Superior temporal gyrus (tissue), 1 donor: Measurements from ENCODE around the gene DNAAF5.
"Not testable (repeated sequence)": the region's sequence is repeated elsewhere in the genome, so short reads cannot be mapped to it uniquely, and the experiment has no call there.

ENCODE experiments used
- DNase-seq: peaks from one replicate; pipeline ENCODE4 v3.0.0-alpha.2; 2016; ENCODE audit errors: extremely low spot score

Gene DNAAF5

DNA sequence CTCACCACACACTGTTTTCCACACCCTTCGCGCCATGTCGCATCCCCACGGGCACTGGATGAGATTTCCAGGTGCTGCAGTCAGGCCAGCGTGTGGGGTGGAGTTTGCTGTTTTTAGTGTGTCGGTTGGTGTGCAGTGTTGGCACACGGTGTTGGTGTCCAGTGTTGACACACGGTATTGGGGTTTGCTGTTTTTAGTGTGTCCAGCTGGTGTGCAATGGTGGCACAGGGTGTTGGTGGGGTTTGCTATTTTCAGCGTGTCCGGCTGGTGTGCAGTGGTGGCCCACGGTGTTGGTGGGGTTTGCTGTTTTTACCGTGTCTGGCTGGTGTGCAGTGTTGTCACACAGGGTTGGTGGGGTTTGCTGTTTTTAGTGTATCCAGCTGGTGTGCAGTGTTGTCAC is 20.7 kb downstream of the DNAAF5 start:
- DNase-seq = no peak

GRCh38 chr7:748446-748845 is 21.9 kb downstream of the DNAAF5 start:
- DNase-seq = no peak

GRCh38 chr7:749140-749551 is 22.6 kb downstream of the DNAAF5 start:
- peak; percentile 26 for DNase-seq

DNA sequence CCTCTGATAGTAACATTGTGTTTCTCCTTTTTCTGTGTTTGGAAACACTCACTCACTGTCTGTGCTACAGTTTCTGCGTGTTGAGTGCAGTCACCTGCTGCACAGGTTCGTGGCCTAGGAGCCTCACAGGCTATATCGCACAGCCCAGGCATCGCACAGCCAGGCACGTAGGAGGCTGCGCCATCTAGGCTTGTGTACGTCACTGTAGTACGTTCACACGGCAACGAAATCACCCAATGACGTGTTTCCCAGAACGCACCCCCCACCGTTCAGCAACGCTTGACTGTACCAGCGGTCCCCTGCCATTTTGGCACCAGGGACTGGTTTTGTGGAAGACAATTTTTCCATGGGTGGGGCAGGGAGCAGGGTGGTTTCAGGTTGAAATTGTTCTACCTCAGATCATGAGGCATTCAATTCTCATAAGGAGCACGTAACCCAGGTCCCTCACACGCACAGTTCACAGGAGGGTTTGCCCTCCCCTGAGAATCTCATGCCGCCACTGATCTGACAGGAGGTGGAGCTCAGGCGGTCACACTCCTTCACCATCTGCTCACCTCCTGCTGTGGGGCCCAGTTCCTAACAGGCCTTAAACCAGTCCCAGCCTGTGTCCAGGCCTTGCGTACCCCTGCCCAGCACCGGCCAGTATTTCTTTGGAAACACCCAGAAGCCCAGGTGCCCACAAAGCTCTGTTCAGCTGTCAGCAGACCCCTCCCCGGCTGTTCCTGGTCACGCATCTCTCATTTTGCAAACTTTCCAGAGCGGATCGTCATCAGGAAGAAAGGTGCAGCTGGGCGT is 23.8 kb downstream of the DNAAF5 start:
- no peak for DNase-seq

- DNase-seq = no peak
Measured at GRCh38 chr7:751826-752225, 25.3 kb downstream of the DNAAF5 start.

DNA sequence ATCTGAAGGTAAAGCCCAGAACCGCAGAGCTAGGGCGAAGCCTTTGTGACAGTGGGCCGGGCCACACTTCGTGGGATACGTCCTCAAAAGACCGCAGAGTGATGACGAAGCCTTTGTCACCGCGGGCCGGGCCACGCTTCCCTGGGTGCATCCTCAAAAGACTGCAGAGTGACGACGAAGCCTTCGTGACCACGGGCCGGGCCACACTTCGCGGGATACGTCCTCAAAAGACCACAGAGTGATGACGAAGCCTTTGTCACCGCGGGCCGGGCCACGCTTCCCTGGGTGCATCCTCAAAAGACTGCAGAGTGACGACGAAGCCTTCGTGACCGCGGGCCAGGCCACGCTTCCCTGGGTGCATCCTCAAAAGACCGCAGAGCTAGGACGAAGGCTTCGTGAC is 25.8 kb downstream of the DNAAF5 start:
- DNase-seq = not testable (repeated sequence)

- DNase-seq = no peak
Measured at GRCh38 chr7:753190-753589, 26.7 kb downstream of the DNAAF5 start.

GRCh38 chr7:754531-755412 is 28.3 kb downstream of the DNAAF5 start:
- no peak for DNase-seq

DNA sequence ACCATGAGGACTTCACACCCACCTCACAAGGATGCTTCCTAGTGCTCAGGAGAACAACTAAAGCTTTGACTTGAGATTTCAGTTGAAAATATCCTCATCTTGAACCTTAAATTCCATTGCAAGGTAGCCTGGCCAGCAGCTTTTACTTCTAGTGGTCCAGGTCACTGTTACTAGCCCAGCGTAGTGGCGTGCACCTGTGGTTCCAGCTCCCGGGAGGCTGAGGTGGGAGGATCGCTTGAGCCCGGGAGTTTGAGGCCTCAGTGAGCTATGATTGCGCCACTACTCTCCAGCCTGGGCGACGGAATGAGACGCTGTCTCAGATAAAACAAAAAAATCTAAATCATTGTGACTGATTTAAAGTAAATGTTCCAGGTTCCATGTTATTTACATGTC is 28.9 kb downstream of the DNAAF5 start:
- no peak for DNase-seq

DNA sequence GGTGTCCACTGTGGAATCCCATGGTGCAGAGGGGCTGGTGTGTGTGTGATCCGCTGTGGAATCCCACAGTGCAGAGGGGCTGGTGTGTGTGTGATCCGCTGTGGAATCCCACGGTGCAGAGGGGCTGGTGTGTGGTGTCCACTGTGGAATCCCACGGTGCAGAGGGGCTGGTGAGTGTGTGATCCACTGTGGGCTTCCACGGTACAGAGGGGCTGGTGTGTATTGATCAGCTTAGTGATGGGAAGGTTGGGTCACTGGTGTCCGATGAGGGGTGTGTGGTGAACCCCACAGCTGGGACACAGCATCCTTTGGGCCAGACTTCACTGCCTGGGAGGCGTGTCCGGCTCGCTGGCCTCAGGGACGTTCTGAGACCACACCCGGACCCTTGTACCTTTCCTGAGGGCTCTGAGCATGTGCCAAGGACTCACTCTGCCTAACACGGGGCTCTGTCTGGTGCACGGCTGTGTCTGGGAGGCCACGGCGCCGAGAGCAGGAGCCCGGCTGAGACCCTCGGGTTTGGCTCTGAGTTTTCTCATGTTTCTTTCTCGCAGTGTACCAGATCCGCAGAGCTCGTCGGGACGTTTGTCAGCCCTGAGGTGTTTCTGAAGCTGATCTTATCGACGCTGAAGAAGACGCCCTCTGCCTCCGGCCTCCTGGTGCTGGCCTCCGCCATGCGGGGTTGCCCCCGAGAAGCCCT is 29.9 kb downstream of the DNAAF5 start:
- no peak for DNase-seq

DNA sequence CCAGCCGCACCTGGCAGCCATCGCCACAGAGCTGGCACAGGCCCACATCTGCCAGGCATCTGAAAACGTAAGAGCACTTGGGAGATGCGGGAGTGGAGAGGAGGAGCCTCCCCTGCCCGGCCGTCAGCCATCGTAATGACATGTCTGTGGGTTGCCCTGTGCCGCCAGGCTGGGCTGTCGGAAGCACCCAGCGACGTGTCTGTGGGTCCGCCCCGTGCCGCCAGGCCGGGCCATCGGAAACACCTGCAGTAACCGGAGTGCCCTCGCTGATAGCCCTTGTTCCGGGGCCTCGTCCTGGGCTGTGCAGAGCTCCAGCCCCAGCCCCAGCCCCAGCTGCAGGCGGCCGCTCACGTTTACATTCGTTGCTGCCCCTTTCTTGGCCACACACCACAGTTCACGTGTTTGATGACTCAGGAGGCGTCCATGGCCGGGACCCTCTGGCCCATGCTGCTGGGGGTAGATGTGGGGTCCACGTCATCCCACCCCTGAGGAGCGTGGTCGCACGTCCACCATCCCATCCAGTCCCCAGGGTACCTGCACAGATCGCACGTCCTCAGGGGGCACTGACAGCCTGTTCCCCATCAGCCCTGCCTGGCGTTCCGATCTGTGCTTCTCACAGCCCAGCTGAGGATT is 30.5 kb downstream of the DNAAF5 start:
- no peak for DNase-seq

- no peak for DNase-seq
Measured at GRCh38 chr7:757741-758163, 31.3 kb downstream of the DNAAF5 start.

DNA sequence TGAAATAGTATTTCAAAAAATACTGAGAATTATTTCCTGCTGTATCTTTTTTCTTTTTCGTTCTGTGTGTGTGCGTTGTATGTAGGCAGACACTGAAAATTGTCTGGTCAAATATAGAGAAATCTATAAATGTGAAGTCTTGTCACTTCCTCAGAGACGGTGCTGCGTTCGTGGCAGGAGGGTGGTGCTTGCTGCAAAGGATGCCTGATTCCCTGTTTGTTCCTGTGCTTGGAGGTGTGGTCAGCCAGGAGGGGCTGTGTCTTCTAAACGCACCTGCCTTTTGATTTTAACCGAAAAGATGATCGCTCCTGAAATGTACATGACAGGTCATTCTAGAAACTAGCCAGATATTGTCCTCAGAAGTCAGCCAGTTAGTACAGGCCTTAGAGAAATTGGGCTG is 33.1 kb downstream of the DNAAF5 start:
- no peak for DNase-seq

- DNase-seq = no peak
Measured at GRCh38 chr7:760006-760405, 33.5 kb downstream of the DNAAF5 start.

GRCh38 chr7:761101-761500 is 34.6 kb downstream of the DNAAF5 start:
- DNase-seq = no peak

DNA sequence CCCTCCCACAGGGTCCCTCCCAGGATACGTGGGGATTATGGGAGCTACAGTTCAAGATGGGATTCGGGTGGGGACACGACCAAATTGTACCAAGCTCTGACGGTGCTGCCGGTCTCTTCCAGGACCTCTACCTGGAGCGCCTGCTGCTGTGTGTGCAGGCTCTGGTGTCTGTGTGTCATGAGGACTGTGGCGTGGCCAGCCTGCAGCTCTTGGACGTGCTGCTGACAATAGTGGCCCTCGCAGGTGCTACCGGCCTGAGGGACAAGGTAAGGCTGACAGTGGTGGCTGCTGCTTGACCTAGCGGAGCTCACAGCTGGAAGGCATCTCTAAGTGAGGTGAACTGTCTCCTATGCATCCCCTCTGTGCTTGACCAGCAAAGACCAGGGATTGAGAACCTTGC is 35.1 kb downstream of the DNAAF5 start:
- no peak for DNase-seq

DNA sequence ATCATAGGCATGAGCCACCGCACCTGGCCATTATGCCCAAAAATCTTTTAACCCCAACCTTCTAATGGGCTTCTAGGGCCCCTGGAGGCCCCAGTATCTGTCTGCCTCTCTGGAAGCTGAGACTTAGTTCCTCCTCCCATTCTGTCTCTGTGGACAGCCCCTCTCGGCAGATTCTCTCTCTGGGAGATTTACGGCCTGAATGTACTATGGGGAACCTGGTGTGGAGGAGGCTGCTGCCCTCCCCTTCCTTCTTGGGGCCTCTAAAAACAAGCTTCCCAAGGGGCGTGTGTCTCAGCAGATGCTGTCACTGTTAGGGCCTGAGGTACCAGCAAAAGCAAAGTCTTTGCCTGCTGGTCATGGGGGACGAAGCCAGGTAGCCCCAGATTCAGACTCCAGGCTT is 36.4 kb downstream of the DNAAF5 start:
- DNase-seq = no peak

DNA sequence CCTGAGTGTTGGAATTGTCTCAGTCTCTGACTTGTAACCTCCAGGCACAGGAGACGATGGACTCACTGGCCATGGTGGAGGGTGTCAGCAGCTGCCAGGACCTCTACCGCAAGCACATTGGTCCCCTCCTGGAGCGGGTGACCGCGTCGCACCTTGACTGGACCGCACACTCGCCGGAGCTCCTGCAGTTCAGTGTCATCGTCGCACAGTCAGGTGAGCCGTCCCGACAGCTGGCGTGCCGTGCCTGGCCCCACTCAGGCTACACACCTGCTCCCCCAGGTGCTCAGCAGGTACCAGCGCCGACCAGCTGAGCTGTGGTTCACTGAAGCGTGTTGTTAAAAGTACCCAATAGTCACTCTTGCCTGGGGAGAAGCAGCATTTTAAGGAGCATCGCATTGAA is 37.3 kb downstream of the DNAAF5 start:
- no peak for DNase-seq

- DNase-seq = no peak
Measured at GRCh38 chr7:765383-765782, 38.9 kb downstream of the DNAAF5 start.

DNA sequence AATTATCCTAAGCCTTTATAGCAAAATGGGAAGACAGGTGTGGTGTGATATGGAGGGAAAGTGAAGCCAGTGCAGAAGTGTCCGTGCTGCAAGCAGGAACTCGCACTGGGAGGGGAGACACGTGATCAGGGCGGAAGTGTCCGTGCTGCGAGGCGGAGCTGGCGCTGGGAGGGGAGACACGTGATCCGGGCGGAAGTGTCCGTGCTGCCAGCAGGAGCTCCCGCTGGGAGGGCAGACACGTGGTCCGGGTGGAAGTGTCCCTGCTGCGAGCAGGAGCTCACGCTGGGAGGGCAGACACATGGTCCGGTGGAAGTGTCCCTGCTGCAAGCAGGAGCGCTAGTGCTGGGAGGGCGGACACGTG is 41.1 kb downstream of the DNAAF5 start:
- no peak for DNase-seq

GRCh38 chr7:767941-768731 is 41.6 kb downstream of the DNAAF5 start:
- peak; percentile 59 for DNase-seq
